ENCODE results near the gene OPN4. TPM values are rescaled to one million over a fixed set of nuclear protein-coding genes. Genes with fewer than 3 reads are reported as not detected.
A peak's percentile ranks its signal among the peaks of the same experiment; 100 is the strongest.
"Not testable (repeated sequence)": the region's sequence is repeated elsewhere in the genome, so short reads cannot be mapped to it uniquely, and the experiment has no call there.

OPN4 gene, protein sequence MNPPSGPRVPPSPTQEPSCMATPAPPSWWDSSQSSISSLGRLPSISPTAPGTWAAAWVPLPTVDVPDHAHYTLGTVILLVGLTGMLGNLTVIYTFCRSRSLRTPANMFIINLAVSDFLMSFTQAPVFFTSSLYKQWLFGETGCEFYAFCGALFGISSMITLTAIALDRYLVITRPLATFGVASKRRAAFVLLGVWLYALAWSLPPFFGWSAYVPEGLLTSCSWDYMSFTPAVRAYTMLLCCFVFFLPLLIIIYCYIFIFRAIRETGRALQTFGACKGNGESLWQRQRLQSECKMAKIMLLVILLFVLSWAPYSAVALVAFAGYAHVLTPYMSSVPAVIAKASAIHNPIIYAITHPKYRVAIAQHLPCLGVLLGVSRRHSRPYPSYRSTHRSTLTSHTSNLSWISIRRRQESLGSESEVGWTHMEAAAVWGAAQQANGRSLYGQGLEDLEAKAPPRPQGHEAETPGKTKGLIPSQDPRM
- total RNA-seq (2014; rRNA removed; shearing (Covaris generic)): not detected in 2 replicates

DNA sequence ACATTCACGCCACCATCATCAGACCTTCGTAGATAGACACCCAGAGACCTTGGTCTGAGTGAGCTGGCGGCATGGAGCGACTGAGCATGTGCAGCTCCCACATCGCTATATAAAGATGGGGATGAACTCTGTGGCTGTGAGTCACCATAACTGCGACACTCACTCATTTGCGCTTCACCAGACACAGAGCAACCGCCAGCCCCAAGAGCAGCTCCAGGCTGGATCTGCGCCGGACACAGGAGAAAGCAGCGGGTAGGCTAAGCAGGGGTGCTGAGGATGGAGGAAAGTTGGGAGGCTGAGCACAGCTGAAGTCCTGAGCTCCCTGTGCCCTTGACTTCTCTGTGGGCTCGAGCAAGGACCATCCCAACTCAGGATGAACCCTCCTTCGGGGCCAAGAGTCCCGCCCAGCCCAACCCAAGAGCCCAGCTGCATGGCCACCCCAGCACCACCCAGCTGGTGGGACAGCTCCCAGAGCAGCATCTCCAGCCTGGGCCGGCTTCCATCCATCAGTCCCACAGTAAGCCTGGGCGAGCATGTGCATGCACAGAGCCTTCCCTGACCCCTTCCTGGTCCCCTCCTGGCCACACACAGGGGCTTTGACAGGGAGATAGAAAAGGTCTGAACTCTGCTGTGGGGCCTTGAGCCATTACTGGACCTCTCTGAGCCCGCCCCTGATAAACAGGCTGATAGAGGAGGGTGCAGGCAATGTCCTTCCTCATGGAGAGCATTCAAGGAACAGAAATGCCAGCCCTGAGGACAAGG lies at the start of gene OPN4:
Gene OPN4 (plus strand): TSS at position 137 of the 762 bp plus-strand sequence. CDS start 237 bp downstream, at position 374.
- Histone ChIP-seq H3K36me3 (replicated peaks; ENCODE audit: control insufficient read depth, insufficient read depth, low read length) (no peaks in the 10 kb centered on the region), H3K4me3 (ENCODE audit: insufficient read depth, low read depth, low read length) (no peak within 1 kb of the TSS), H3K27me3 (ENCODE audit: control insufficient read depth, insufficient read depth, low read length) (no peaks in the 10 kb centered on the region)
- DNase-seq: peak; percentile 31

- no peak for DNase-seq
Measured at GRCh38 chr10:86607674-86608073, 46.7 kb upstream of the OPN4 start.

GRCh38 chr10:86609920-86610319 lies 44.4 kb upstream of the OPN4 start:
- no peaks in the 10 kb centered on the region for H3K27me3 ChIP-seq (ENCODE audit: control insufficient read depth, insufficient read depth, low read length)
- DNase-seq: no peak
- no peaks in the 10 kb centered on the region for H3K36me3 ChIP-seq (replicated peaks; ENCODE audit: control insufficient read depth, insufficient read depth, low read length)
- H3K4me3 ChIP-seq (ENCODE audit: insufficient read depth, low read depth, low read length): no peak overlapping the region

More at GRCh38 chr10:86607674-86608073, 46.7 kb upstream of the OPN4 start:
- H3K4me3 ChIP-seq (ENCODE audit: insufficient read depth, low read depth, low read length): no peak overlapping the region
- no peaks in the 10 kb centered on the region for H3K27me3 ChIP-seq (ENCODE audit: control insufficient read depth, insufficient read depth, low read length)
- no peaks in the 10 kb centered on the region for H3K36me3 ChIP-seq (replicated peaks; ENCODE audit: control insufficient read depth, insufficient read depth, low read length)

DNA sequence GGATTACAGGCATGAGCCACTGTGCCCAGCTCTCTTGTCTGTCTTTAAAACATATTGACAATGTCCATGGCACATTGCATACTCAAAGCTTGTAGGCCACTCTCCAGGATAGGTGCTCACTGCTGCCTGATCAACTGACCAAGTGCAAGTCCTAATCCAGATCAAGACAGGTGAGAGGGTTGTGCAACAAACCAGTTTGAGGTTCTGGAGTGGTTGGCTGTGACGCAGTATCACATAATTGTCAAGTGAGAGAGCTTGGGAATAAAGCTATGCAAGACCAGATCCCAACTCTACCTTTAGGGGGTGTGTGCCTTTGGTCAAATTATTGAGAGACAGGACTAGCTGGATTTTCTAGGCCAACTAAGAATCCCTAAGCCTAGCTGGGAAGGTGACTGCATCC lies 43.0 kb upstream of the OPN4 start:
- DNase-seq: no peak
- H3K36me3 ChIP-seq (replicated peaks; ENCODE audit: control insufficient read depth, insufficient read depth, low read length): no peaks in the 10 kb centered on the region
- no peaks in the 10 kb centered on the region for H3K27me3 ChIP-seq (ENCODE audit: control insufficient read depth, insufficient read depth, low read length)
- no peak overlapping the region for H3K4me3 ChIP-seq (ENCODE audit: insufficient read depth, low read depth, low read length)

DNA sequence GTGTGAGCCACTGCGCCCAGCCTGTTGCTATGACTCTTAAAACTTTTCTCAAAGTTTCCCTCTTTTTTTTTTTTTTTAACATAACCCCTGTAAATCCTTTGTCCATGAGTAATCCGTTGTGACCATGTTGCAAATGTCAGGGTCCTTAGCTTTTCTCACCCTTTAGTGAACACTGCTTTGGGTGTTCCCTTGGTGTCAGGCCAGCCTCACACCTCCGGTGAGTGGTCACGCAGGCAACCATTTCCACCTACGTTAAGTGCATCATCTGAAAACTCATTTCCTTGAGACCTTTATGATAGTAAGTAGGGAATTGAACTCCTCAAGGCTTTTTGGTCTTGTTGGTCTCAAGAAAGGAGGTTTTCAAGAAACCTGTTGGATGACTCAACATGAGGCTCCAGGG lies 41.3 kb upstream of the OPN4 start:
- H3K27me3 ChIP-seq (ENCODE audit: control insufficient read depth, insufficient read depth, low read length): no peaks in the 10 kb centered on the region
- H3K4me3 ChIP-seq (ENCODE audit: insufficient read depth, low read depth, low read length): no peak overlapping the region
- no peaks in the 10 kb centered on the region for H3K36me3 ChIP-seq (replicated peaks; ENCODE audit: control insufficient read depth, insufficient read depth, low read length)
- no peak for DNase-seq

DNA sequence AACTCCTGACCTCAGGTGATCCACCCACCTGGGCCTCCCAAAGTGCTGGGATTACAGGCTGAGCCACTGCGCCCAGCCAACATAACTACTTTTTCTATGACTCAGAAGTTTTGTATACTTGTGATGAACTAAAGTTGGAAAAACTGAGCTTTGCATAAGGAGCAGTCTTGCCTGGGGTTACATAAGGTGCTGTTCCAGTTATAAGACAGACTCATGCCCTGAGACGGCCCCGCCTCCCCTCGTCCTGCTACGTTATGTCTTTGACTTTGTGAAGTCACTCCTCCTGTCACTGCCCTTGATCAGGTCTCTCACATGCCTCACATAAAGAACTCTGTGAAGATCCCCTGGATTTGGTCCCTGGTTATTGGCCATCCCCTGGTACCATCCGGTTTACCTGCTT lies 40.4 kb upstream of the OPN4 start:
- no peaks in the 10 kb centered on the region for H3K36me3 ChIP-seq (replicated peaks; ENCODE audit: control insufficient read depth, insufficient read depth, low read length)
- no peak for DNase-seq

GRCh38 chr10:86614853-86615252 lies 39.5 kb upstream of the OPN4 start:
- DNase-seq: no peak
- Histone ChIP-seq H3K4me3 (ENCODE audit: insufficient read depth, low read depth, low read length) (no peak overlapping the region), H3K27me3 (ENCODE audit: control insufficient read depth, insufficient read depth, low read length) (no peaks in the 10 kb centered on the region), H3K36me3 (replicated peaks; ENCODE audit: control insufficient read depth, insufficient read depth, low read length) (no peaks in the 10 kb centered on the region)

More for the DNA sequence above, 40.4 kb upstream of the OPN4 start:
- Histone ChIP-seq H3K27me3 (ENCODE audit: control insufficient read depth, insufficient read depth, low read length) (no peaks in the 10 kb centered on the region), H3K4me3 (ENCODE audit: insufficient read depth, low read depth, low read length) (no peak overlapping the region)

- not testable (repeated sequence) for H3K36me3 ChIP-seq (replicated peaks; ENCODE audit: control insufficient read depth, insufficient read depth, low read length); H3K4me3 ChIP-seq (ENCODE audit: insufficient read depth, low read depth, low read length); H3K27me3 ChIP-seq (ENCODE audit: control insufficient read depth, insufficient read depth, low read length); DNase-seq
Measured at GRCh38 chr10:86617278-86617677, 37.1 kb upstream of the OPN4 start.

DNA sequence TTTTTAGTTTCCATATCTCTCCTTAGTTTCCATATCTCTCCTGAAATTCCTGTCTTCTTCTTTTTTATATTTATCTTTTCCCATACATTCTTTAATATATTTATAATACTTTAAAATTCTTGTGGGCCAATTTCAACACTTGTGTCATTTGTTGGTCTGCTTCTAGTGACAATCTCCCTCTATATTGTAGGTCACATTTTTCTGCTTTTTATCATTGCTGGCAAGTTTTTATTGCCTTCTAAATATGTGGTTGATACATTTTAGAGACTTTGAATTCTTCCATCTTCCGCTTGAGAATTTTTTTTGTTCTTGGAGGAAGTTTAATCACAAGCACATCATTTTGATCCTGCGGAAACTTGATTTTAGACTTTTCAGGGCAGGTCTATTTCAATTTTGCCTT lies 26.0 kb upstream of the OPN4 start:
- Histone ChIP-seq H3K36me3 (replicated peaks; ENCODE audit: control insufficient read depth, insufficient read depth, low read length) (no peaks in the 10 kb centered on the region), H3K27me3 (ENCODE audit: control insufficient read depth, insufficient read depth, low read length) (peaks cover 15% of the 10 kb centered on the region), H3K4me3 (ENCODE audit: insufficient read depth, low read depth, low read length) (no peak overlapping the region)
- no peak for DNase-seq

- H3K36me3 ChIP-seq (replicated peaks; ENCODE audit: control insufficient read depth, insufficient read depth, low read length): no peaks in the 10 kb centered on the region
- no peak overlapping the region for H3K4me3 ChIP-seq (ENCODE audit: insufficient read depth, low read depth, low read length)
- H3K27me3 ChIP-seq (ENCODE audit: control insufficient read depth, insufficient read depth, low read length): peaks cover 16% of the 10 kb centered on the region
- DNase-seq: no peak
Measured at GRCh38 chr10:86630079-86630478, 24.3 kb upstream of the OPN4 start.

DNA sequence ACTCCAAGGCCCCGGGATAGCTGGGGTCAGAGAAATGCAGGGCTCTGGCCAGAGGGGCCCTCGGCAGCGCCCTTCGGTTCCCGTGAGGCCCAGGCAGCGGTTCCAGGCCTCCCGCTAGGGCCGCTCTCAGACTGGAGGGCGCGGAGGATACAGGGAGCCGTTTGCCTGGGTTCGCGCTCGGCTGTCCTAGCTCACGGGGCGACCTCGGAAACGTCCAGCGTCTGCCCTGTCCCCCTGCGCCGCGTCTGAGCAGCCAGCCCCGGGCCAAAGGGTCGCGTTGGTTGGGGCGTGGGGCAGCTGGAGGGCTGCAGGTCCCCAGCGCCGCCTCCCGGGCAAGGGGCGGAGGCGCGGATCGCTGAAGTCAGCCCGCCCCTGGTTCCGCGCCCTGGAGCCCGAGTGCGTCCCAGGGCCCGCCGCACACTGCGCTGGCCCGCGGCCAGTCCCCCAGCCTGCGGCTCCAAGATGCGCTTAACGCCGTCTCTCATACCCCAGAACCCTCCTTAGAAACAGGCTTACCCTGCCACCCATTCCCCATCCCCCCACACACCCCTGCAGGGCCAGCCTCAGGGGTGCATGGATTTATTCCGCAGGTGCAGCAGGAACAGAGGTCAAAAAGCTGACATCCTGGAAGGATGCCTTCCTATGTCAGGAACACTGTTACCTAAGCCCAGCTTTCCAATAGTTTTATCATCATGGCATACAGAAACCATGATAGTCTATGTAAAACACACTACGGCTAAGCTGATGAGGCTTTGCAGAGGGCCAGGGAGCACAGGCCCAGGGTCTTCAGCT lies 22.1 kb upstream of the OPN4 start:
- DNase-seq: peak; percentile 94
- Histone ChIP-seq H3K4me3 (ENCODE audit: insufficient read depth, low read depth, low read length) (peak overlapping the region; percentile 47), H3K36me3 (replicated peaks; ENCODE audit: control insufficient read depth, insufficient read depth, low read length) (no peaks in the 10 kb centered on the region), H3K27me3 (ENCODE audit: control insufficient read depth, insufficient read depth, low read length) (peaks cover 16% of the 10 kb centered on the region)

DNA sequence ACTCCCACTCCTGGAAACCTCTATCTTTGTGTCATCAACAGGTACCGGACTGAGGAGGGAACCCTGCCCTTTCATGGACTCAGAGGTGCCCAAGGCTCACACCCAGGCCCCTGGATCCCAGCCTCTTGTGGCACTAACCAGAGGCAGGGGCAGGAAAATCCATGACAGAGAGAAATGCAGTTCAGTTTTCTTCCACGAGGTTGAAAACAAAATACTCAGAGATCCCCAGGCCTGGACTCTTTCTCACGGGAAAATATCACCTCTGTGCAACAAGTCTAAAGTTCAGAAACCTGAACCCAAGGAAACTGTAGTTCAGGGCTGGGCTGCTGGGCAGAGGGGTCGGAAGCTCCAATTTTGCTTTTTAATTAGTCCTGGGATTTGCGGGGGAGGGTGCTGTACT lies 21.4 kb upstream of the OPN4 start:
- Histone ChIP-seq H3K27me3 (ENCODE audit: control insufficient read depth, insufficient read depth, low read length) (peaks cover 16% of the 10 kb centered on the region), H3K36me3 (replicated peaks; ENCODE audit: control insufficient read depth, insufficient read depth, low read length) (no peaks in the 10 kb centered on the region), H3K4me3 (ENCODE audit: insufficient read depth, low read depth, low read length) (no peak overlapping the region)
- DNase-seq: no peak

DNA sequence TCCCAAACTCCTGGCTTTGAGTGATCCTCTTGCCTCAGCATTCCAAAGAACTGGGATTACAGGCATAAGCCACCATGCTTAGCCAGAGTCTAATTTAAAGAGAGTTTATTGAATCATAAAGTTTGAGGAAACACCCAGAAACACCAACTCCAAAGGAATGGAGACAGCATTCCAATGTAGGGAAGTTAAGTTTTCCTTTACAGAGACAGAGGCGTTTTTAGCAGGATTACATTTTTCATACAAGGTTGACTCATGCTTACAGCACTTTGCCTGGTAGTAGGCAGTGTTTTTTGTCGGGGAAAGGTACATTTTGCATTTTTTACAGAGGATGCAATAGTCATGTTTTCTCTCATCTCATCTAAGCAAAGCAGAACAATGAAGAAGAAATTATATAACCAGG lies 18.9 kb upstream of the OPN4 start:
- Histone ChIP-seq H3K27me3 (ENCODE audit: control insufficient read depth, insufficient read depth, low read length) (peaks cover 16% of the 10 kb centered on the region), H3K4me3 (ENCODE audit: insufficient read depth, low read depth, low read length) (no peak overlapping the region), H3K36me3 (replicated peaks; ENCODE audit: control insufficient read depth, insufficient read depth, low read length) (no peaks in the 10 kb centered on the region)
- no peak for DNase-seq

DNA sequence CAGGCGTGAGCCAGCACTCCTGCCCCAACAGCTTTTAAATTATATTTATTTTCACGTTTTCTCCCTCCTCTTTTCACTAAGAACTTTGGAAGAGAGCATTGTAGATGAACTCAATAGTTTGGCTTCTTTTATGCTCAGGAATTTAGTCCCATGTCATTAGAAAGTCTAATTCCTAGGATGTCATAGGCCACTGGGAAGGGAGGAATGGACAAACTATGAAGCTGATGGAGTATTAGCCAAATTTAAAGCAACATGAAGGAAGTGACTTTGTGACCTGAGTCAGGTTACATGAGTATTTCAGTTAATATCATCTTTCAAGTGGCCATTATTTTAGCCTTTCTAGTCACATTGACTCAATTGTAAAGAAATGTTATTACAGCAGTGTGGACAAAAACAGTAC lies 18.0 kb upstream of the OPN4 start:
- Histone ChIP-seq H3K4me3 (ENCODE audit: insufficient read depth, low read depth, low read length) (no peak overlapping the region), H3K27me3 (ENCODE audit: control insufficient read depth, insufficient read depth, low read length) (peaks cover 12% of the 10 kb centered on the region), H3K36me3 (replicated peaks; ENCODE audit: control insufficient read depth, insufficient read depth, low read length) (no peaks in the 10 kb centered on the region)
- no peak for DNase-seq

All from H7 (cell line).